GM12873 (cell line): ENCODE measurements around the gene MCF2.

ENCODE experiments used
- TF ChIP-seq, protein P1 (sequence below): IDR thresholded peaks from 2 replicates; pipeline ENCODE4 v1.5.1; 2012; ENCODE audit warnings: low read depth, mild to moderate bottlenecking, moderate library complexity, low read length, control low read depth; ENCODE audit not compliant: insufficient read depth; ENCODE audit errors: missing control alignments

The MCF2 gene

GRCh38 chrX:139600105-139600504 lies 107.9 kb downstream of the MCF2 start:
- TF ChIP-seq, protein P1, sequence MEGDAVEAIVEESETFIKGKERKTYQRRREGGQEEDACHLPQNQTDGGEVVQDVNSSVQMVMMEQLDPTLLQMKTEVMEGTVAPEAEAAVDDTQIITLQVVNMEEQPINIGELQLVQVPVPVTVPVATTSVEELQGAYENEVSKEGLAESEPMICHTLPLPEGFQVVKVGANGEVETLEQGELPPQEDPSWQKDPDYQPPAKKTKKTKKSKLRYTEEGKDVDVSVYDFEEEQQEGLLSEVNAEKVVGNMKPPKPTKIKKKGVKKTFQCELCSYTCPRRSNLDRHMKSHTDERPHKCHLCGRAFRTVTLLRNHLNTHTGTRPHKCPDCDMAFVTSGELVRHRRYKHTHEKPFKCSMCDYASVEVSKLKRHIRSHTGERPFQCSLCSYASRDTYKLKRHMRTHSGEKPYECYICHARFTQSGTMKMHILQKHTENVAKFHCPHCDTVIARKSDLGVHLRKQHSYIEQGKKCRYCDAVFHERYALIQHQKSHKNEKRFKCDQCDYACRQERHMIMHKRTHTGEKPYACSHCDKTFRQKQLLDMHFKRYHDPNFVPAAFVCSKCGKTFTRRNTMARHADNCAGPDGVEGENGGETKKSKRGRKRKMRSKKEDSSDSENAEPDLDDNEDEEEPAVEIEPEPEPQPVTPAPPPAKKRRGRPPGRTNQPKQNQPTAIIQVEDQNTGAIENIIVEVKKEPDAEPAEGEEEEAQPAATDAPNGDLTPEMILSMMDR, result no peak

- TF ChIP-seq, protein P1, result no peak
These were observed 111.9 kb downstream of the MCF2 start for GRCh38 chrX:139596068-139596467.

- TF ChIP-seq, protein P1, result no peak
These were observed 122.4 kb downstream of the MCF2 start for GRCh38 chrX:139585613-139586012.

DNA sequence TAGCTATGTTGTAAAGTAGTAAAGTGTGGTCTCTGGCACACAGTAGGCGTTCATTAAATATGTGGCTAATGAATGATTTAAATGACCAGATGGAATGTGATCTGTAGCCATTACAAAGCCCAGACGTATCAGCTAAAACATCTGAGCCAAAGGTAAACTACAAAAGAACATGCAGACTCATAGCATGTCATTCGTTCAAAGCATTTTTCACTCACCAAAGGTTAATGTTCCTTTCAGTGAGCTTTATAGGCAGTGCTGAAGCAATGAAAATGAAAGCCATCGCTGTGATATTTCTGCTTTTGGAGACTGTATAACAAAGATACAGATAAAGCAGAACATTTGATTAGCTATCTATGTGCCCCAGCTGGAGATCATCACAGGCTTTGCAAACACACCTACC lies 126.9 kb downstream of the MCF2 start:
- TF ChIP-seq, protein P1, result no peak

- TF ChIP-seq, protein P1, result no peak
These were observed 141.0 kb downstream of the MCF2 start for GRCh38 chrX:139566981-139567380.

GRCh38 chrX:139563251-139563650 lies 144.7 kb downstream of the MCF2 start:
- TF ChIP-seq, protein P1, result no peak

DNA sequence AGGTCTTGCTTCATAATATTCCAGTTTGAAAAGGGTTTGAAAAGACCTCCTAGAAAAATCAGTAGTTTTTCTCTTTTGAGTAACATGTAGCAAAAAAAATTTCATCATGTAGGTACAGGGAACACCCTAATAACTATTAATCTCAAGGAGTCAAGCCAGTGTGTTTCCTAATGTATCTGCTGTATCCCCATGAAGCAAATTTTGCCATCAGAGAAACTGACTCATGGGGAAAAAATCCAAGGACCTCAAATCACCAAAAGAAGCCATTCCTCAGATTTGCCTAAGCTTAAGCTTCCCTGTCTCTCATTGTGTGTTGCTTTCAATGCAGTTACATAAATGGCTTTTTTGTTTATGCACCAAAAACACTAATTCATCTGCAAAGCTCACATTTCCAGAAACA lies 147.7 kb downstream of the MCF2 start:
- TF ChIP-seq, protein P1, result no peak
